Stimulated activated naive B cell treated with anti-CD40 and anti-IgM and Interleukin-4, amounts not matched to agents 10 μg/mL and 1 μg/mL and 100 μg/mL, for 72 hours (primary cell): ENCODE results near the gene ST6GAL1.

Source experiments
- ATAC-seq, 2 donors: fragments of 150-1000 bp; cut with Tn5 transposase; replicated peaks; 2 replicates each; pipeline ENCODE4 v1.10.0; 2021; ENCODE audit warnings: moderate library complexity in 1 of 2
- DNase-seq: peaks from one replicate; pipeline ENCODE4 v3.0.0; 2021
- H3K27ac Mint-ChIP-seq: one replicate; pipeline ENCODE4 v1.8.0; 2022; ENCODE audit warnings: mild to moderate bottlenecking, mixed read lengths
- H3K27me3 Mint-ChIP-seq, 2 donors: one replicate each; pipeline ENCODE4 v1.8.0; 2022; ENCODE audit warnings: mixed read lengths in 2 of 2
- H3K36me3 Mint-ChIP-seq, 2 donors: one replicate each; pipeline ENCODE4 v1.8.0; 2022; ENCODE audit warnings: mixed read lengths in 2 of 2, mild to moderate bottlenecking in 1 of 2
- H3K4me1 Mint-ChIP-seq, 2 donors: one replicate each; pipeline ENCODE4 v1.8.0; 2022; ENCODE audit warnings: mixed read lengths in 2 of 2, mild to moderate bottlenecking in 1 of 2
- H3K4me3 Mint-ChIP-seq, 2 donors: one replicate each; pipeline ENCODE4 v1.8.0; 2022; ENCODE audit warnings: mild to moderate bottlenecking in 2 of 2, mixed read lengths in 2 of 2, moderate library complexity in 1 of 2
- H3K9me3 Mint-ChIP-seq, 2 donors: one replicate each; pipeline ENCODE4 v1.8.0; 2022; ENCODE audit warnings: mixed read lengths in 2 of 2, mild to moderate bottlenecking in 1 of 2

Gene ST6GAL1

DNA sequence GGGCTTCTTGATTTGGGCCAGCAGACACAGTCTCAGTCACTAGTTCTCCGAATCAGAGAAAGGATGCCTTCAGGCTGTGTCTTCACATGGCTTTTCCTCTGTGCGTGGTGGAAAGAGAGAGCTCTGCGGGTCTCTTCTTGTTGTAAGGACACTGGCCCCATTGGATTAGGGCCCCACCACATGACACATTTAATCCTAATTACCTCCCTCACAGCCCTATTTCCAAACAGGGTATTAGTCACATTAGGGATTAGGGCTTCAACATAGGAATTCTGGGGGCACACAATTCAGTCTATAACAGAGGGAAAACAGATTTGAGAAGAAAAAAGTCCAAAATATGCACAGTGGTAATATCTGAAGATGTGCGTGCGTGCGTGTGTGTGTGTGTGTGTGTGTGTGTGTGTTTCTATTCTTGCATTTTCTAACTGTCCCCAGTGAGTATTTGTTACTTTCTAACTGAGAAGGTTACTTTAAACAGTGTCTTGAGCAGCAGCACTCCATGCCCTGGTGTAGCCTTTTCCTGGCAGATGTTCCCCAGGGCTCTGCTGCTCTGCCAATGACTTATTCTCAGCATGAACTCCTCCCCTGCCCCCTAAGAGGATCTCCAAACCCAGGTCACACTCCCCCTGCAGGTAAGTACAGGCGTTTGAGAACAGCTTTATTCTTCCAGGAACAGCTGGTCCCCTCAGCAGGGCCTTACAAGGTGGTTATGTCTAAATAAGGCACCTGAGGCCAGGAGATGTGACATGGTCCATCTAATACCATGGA, 136.1 kb downstream of the ST6GAL1 start:
- Mint-ChIP-seq H3K27ac (peak overlapping the region; percentile 93), H3K36me3 (peaks cover 68 to 85% of the 10 kb centered on the region in 2 donors), H3K4me3 (peak overlapping the region in 1 of 2 donors; percentile 64), H3K9me3 (peaks cover 2 to 6% of the 10 kb centered on the region in 2 donors), H3K4me1 (peaks cover 58 to 95% of the 10 kb centered on the region in 2 donors), H3K27me3 (no peaks in the 10 kb centered on the region)
- ATAC-seq (peak; percentile 65 to 68), DNase-seq (peak; percentile 50)

DNA sequence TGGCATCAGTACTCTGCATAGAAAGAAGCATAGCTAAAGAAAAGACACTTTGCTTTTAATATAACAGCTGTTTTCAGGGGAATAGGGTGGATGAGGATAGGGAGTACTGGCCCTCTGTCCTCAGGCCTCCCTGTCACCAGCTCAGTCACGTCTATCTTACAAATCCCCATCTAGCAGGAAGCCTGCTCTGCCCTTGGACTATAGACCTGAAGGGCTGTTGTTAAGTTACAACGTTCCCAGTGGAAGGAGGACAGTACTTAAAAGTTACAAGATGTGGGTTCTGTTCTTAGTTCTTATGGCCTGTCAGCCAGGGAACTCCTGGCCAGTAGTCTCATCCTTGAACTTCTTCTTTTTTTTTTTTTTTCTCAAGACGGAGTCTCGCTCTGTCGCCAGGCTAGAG, 138.5 kb downstream of the ST6GAL1 start:
- DNase-seq (no peak), ATAC-seq (no peak)
- Mint-ChIP-seq H3K27me3 (no peaks in the 10 kb centered on the region), H3K27ac (peak overlapping the region; percentile 62), H3K4me3 (no peak overlapping the region), H3K4me1 (peaks cover 48 to 74% of the 10 kb centered on the region in 2 donors), H3K36me3 (peaks cover 62 to 76% of the 10 kb centered on the region in 2 donors), H3K9me3 (peaks cover 2 to 6% of the 10 kb centered on the region in 2 donors)

DNA sequence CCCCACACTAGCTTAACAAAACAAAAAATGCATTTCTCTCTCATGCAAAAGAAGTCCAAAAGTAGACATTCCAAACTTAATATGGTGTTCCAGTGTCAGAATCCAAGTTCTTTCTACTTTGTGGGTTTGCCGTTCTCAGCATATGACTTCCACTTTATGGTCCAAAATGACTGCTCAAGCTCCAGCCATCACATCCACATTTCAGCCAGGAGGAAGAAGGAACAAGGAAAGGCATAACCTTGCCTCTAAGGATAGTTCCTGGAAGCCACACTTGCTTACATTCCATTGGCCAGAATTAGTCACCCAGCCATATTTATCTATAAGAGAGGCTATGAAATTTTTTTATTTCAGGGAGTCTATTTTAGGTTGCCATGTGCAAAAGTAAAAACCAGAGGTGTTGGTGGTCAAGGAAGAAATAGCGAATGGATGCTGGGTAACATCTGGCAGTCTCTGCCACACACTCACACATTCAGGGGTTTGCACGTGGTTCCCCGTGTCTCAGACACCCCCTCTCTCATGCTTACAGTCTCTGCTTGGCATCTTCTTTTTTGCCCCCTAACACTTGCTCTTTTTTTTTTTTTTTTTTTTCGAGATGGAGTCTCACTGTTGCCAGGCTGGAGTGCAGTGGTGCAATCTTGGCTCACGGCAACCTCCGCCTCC, 139.7 kb downstream of the ST6GAL1 start:
- DNase-seq (no peak), ATAC-seq (no peak)
- Mint-ChIP-seq H3K36me3 (peaks cover 62 to 73% of the 10 kb centered on the region in 2 donors), H3K9me3 (peaks cover 2 to 6% of the 10 kb centered on the region in 2 donors), H3K27ac (peak overlapping the region; percentile 62), H3K4me3 (no peak overlapping the region), H3K27me3 (no peaks in the 10 kb centered on the region), H3K4me1 (peaks cover 39 to 66% of the 10 kb centered on the region in 2 donors)

DNA sequence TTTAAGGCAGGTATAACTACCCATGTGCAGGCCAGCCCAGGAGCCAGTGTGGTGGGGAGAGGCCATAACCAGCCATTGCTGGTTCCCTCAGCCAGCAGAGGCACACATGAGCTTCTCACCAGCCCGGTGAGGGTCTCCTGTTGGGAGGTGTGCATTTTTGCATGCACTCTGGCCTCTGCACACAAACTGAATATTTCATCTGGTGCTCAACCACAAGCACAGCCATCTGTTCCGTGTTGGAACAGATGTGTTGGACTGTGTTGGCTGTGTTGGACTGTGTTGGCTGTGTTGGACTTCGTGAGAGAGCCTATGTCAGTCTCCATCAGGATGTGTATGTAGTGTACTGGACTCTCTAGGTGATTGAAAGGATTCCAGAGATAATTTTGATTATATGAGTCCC, 141.8 kb downstream of the ST6GAL1 start:
- ATAC-seq (no peak), DNase-seq (no peak)
- Mint-ChIP-seq H3K4me3 (no peak overlapping the region), H3K36me3 (peaks cover 59 to 78% of the 10 kb centered on the region in 2 donors), H3K9me3 (peaks cover 2 to 6% of the 10 kb centered on the region in 2 donors), H3K27me3 (no peaks in the 10 kb centered on the region), H3K4me1 (peaks cover 25 to 57% of the 10 kb centered on the region in 2 donors), H3K27ac (peak overlapping the region; percentile 47)

DNA sequence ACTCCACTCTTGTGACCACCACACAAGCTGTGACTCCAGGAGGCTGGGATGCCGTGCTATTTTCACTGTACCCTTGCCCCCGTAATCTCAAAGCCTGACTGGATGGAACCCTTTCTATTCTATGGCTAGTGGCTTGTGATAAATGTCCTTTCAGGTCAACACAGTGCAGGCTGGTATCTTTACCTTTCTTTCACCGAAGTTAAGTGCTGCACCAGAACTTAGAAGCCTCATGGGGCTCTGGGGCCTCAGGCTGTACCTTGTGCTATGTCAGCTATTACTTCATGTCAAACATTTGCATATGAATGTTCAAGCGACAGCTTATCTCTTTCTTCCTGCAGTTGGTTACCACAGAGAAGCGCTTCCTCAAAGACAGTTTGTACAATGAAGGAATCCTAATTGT, 142.2 kb downstream of the ST6GAL1 start:
- H3K27me3 Mint-ChIP-seq: no peaks in the 10 kb centered on the region
- ATAC-seq: peak; percentile 23 to 38

GRCh38 chr3:187073581-187074098, 143.3 kb downstream of the ST6GAL1 start:
- H3K27me3 Mint-ChIP-seq: no peaks in the 10 kb centered on the region
- no peak overlapping the region for H3K4me3 Mint-ChIP-seq
- peak overlapping the region; percentile 93 for H3K27ac Mint-ChIP-seq
- peaks cover 2 to 6% of the 10 kb centered on the region in 2 donors for H3K9me3 Mint-ChIP-seq
- peaks cover 21 to 45% of the 10 kb centered on the region in 2 donors for H3K4me1 Mint-ChIP-seq
- H3K36me3 Mint-ChIP-seq: peaks cover 52 to 79% of the 10 kb centered on the region in 2 donors
- ATAC-seq (no peak), DNase-seq (no peak)

More for the DNA sequence above, 142.2 kb downstream of the ST6GAL1 start:
- Mint-ChIP-seq H3K9me3 (peaks cover 2 to 6% of the 10 kb centered on the region in 2 donors), H3K27ac (peak overlapping the region; percentile 20), H3K4me1 (peaks cover 23 to 53% of the 10 kb centered on the region in 2 donors), H3K36me3 (peaks cover 56 to 76% of the 10 kb centered on the region in 2 donors), H3K4me3 (no peak overlapping the region)
- no peak for DNase-seq

DNA sequence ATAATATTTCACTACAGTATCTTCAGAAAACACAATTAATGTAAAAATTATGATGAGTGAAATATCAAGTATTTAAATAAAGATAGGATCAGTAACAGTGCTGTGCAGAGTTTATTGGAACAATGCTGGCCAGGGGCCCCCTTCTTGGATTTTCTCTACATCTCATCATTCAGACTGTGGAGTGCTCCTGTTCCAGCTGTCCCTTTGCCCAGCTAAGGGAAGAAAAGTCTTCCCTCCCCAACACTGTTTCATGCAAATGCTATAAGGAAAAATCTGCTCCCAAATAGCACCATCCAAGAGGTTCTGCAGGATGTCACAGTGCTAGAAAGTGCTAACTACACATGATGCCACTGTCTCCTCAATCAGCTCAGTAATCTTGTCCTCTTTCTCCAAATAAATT, 144.5 kb downstream of the ST6GAL1 start:
- Mint-ChIP-seq H3K36me3 (peaks cover 46 to 78% of the 10 kb centered on the region in 2 donors), H3K4me3 (no peak overlapping the region), H3K4me1 (peaks cover 13 to 45% of the 10 kb centered on the region in 2 donors), H3K27me3 (no peaks in the 10 kb centered on the region), H3K27ac (peak overlapping the region; percentile 62), H3K9me3 (no peaks in the 10 kb centered on the region)
- ATAC-seq: no peak
- no peak for DNase-seq

GRCh38 chr3:187076297-187076696, 146.0 kb downstream of the ST6GAL1 start:
- no peak overlapping the region for H3K4me3 Mint-ChIP-seq
- H3K9me3 Mint-ChIP-seq: no peaks in the 10 kb centered on the region
- H3K36me3 Mint-ChIP-seq: peaks cover 36 to 69% of the 10 kb centered on the region in 2 donors
- H3K27me3 Mint-ChIP-seq: no peaks in the 10 kb centered on the region
- DNase-seq: no peak
- H3K4me1 Mint-ChIP-seq: peaks cover 8 to 32% of the 10 kb centered on the region in 2 donors
- no peak for ATAC-seq
- peak overlapping the region; percentile 82 for H3K27ac Mint-ChIP-seq

- peaks cover 34 to 69% of the 10 kb centered on the region in 2 donors for H3K36me3 Mint-ChIP-seq
- H3K27ac Mint-ChIP-seq: peak overlapping the region; percentile 82
- no peaks in the 10 kb centered on the region for H3K9me3 Mint-ChIP-seq
- no peaks in the 10 kb centered on the region for H3K27me3 Mint-ChIP-seq
- ATAC-seq: no peak
- no peak for DNase-seq
- H3K4me3 Mint-ChIP-seq: no peak overlapping the region
- peaks cover 10 to 33% of the 10 kb centered on the region in 2 donors for H3K4me1 Mint-ChIP-seq
These were observed 146.8 kb downstream of the ST6GAL1 start for GRCh38 chr3:187077085-187077484.

- DNase-seq: no peak
- ATAC-seq: no peak
- Mint-ChIP-seq H3K27ac (peak overlapping the region; percentile 71), H3K9me3 (no peaks in the 10 kb centered on the region), H3K4me1 (peaks cover 12 to 35% of the 10 kb centered on the region in 2 donors), H3K36me3 (peaks cover 34 to 69% of the 10 kb centered on the region in 2 donors), H3K27me3 (no peaks in the 10 kb centered on the region), H3K4me3 (no peak overlapping the region)
These were observed 147.2 kb downstream of the ST6GAL1 start for GRCh38 chr3:187077537-187077936.

DNA sequence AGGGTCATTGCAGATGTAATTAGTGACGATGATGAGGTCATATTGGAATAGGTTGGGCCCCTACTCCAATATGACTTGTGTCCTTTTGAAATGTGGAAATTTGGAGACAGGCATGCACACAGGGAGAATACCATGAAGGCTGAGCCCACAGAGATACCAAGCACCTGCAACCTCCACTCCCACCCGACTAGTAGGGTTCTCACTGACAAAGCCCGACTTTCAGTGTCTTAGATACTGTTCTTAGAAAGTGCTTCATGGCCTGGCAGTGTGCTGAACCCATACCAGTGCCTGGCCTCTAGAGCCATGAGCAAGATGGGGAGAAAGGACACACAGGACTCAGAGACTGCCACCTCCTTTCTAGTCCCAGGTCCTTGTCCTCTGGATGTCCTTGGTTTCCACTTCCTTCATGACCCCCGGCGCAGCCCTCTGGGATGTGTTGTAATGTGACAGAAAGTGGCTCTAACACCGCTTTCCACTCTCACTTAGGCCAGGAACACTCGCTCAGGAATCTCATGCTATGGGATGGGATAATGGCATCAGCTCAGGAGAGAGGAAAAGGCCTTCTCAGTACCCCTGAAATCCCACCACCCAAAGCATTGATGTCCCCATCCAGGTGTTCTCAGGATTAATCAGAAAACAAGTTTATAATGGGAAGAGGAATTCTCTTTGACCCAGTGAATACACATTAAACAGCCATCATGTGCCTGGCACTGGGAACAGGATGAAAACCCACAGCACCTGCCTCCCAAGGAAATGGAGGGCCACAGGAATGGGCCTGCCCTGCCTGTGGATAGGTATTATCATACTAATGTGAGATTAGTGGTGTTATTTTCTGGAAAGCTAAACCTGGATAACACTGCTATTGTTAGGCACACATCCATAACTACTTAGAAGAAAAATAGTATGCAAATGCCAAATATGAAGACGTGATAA, 149.0 kb downstream of the ST6GAL1 start:
- H3K36me3 Mint-ChIP-seq: peaks cover 23 to 54% of the 10 kb centered on the region in 2 donors
- no peak for DNase-seq
- peak overlapping the region; percentile 62 for H3K27ac Mint-ChIP-seq
- H3K9me3 Mint-ChIP-seq: no peaks in the 10 kb centered on the region
- peaks cover 9 to 39% of the 10 kb centered on the region in 2 donors for H3K4me1 Mint-ChIP-seq
- no peaks in the 10 kb centered on the region for H3K27me3 Mint-ChIP-seq
- ATAC-seq: peak; percentile 34 to 37
- no peak overlapping the region for H3K4me3 Mint-ChIP-seq

- Mint-ChIP-seq H3K36me3 (peaks cover 21 to 41% of the 10 kb centered on the region in 2 donors), H3K4me1 (peaks cover 8 to 38% of the 10 kb centered on the region in 2 donors), H3K27me3 (no peaks in the 10 kb centered on the region), H3K4me3 (no peak overlapping the region), H3K27ac (peak overlapping the region; percentile 66), H3K9me3 (no peaks in the 10 kb centered on the region)
- DNase-seq (no peak), ATAC-seq (no peak)
These were observed 150.6 kb downstream of the ST6GAL1 start for GRCh38 chr3:187080799-187081450.

DNA sequence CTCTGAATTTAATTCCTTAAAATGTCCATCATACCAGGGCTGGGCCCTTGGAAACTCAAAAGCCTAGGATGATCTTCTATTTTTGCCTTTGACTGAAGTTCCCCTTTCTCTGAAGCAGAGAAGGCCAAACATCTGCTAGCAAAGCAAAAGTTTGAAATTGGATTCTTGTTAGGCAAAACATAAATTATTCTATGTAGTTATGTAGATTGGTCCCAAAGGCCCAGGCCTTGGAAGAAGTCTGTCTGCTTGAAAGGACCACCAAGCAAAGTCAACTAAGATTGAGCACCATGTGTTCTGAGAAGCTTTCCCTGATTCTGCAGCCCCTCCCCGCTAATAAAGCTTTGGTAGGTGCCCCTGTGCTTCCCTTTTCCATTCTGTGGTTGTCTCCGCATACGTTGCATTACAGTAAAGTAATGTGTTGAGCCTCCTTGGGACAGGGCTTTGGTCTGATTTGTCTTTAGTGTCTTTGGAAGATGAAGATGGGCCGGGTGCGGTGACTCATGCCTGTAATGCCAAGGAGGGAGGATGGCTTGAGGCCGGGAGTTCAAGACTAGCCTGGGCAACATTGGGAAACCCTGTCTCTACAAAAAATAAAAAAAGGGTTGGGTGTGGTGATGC, 152.5 kb downstream of the ST6GAL1 start:
- DNase-seq (no peak), ATAC-seq (no peak)
- Mint-ChIP-seq H3K36me3 (peaks cover 9 to 28% of the 10 kb centered on the region in 2 donors), H3K27ac (no peak overlapping the region), H3K4me1 (peaks cover 8 to 26% of the 10 kb centered on the region in 2 donors), H3K9me3 (peaks cover 0 to 3% of the 10 kb centered on the region in 2 donors), H3K4me3 (no peak overlapping the region), H3K27me3 (no peaks in the 10 kb centered on the region)
